Melanocyte of skin (primary cell): ENCODE data around the gene PCLAF. TPM values are rescaled to one million over a fixed set of nuclear protein-coding genes. Genes with fewer than 3 reads are reported as not detected.

ENCODE experiments used
- small RNA-seq, 2 donors: library from RNA; depleted of rRNA; stranded (forward); fragments of <200 nt; gene quantifications; one replicate each; pipeline ENCODE3, GENCODE V24; 2012
- total RNA-seq, 2 donors: library from RNA; depleted of rRNA; stranded (reverse); fragments of >200 nt; gene quantifications; 2 replicates each; pipeline ENCODE4 v1.2.3, GENCODE V29; 2012

PCLAF gene
- total RNA-seq, result 10 to 100 TPM; 16.5 to 39.0 TPM

GRCh38 chr15:64381000-64381751, at the start of gene PCLAF:
PCLAF (minus strand) TSS chr15:64381441; CDS start chr15:64381371, 70 bp downstream.

DNA sequence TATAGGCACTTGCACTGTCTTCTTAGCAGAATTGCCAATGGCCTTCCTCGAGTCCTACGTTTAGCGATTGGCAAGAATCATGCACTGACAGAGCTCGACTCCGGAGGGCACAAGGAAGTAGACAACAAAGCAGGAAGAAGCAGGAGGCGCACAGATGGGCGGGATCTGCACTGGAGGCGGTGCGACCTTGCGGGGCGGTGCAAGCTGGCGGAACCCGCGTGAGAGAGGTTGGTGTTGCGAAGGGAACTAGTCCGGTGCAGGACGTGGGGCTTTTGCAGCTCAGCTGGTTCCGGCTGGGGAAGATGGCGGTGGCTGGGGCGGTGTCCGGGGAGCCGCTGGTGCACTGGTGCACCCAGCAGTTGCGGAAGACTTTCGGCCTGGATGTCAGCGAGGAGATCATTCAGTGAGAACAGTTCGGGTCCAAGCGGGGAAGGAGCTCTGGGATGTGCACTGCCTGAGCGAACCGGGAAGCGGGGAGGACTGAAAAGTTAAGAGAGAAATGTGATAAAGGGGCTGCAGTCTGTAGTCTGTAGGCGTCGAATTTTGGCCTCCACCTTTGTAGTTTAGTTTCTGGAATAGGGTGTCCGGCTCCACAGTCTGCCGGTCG, 6.4 kb upstream of the PCLAF start, which contains the start of gene TRIP4:
Gene TRIP4 (plus strand): TSS at position 275 of the 607 bp plus-strand sequence. CDS start 28 bp downstream, at position 303.

DNA sequence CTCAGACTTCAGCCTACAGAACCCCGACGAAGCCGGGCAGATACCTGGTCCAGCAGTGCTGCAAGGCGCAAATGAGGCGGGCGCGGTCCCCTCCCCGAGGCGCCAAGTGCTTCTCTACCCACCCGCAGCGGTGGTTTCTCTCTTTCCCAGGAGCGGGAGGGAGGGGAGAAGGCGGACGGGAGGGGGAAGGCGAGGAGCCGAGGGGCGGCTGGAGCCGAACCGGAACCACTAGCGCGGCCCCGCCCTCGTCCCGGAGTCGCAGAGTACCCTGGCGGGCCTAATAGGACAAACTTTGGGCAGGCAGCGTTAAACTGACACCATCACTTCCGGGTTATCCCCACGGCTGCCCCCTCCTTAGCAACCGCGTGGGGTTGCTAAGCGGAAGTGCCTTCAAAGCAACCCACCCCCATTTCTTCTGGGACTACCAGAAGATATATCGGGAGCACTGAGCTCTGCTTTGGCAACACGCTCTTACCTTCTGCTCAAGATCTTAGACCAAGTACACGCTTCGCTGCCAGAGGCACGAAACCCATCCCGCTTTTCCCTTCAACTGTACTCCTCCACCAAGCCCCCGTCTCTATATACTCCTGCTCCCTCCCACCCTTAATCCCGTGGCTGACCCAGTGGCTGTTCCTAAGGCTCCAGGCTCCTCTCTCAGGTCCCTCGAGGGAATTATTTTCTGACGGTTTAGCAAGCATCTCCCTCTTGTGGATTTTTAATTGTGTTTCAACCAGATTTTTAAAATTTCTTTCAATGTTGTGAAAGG, 25.1 kb downstream of the PCLAF start, which contains the start of gene CSNK1G1:
Gene CSNK1G1 (minus strand): TSS at position 230 of the 766 bp plus-strand sequence. CDS start 55,674 bp downstream, outside the sequence.

Small RNA genes lying within 50 kb of the gene (small RNA-seq; reads per million reads assigned to genes)
- 0 reads per million in 2 donors for gene RF00554

Other genes starting within 250 kb of the PCLAF start
- gene SNX22, start 229.7 kb downstream of the PCLAF start, total RNA-seq, result under 1 TPM; under 0.01 TPM
- gene PPIB, start 218.4 kb downstream of the PCLAF start, total RNA-seq, result 100 to 1,000 TPM; 385 to 781 TPM
- gene CSNK1G1, start 25.3 kb downstream of the PCLAF start, total RNA-seq, result 10 to 100 TPM; 36.8 to 54.9 TPM
- gene TRIP4, start 6.4 kb upstream of the PCLAF start, total RNA-seq, result 10 to 100 TPM in 1 of 2 donors, 1 to 10 TPM in 1; 9.6 to 12.0 TPM
- 10 to 100 TPM; 15.3 to 16.2 TPM for gene ZNF609, start 79.1 kb upstream of the PCLAF start, total RNA-seq